Right lobe of liver (tissue), 6 donors: ENCODE measurements around the gene TTR. TPM values are rescaled to one million over a fixed set of nuclear protein-coding genes. Genes with fewer than 3 reads are reported as not detected.

Experiments used
- ATAC-seq, 4 donors: fragments of 200-7000 bp; cut with Tn5 transposase; one replicate each; pipeline ENCODE4 v1.9.1; 2020; ENCODE audit warnings: mild to moderate bottlenecking in 4 of 4, moderate library complexity in 4 of 4
- DNase-seq, 3 donors: peaks; one replicate each; pipeline ENCODE4 v3.0.0-alpha.2; 2020
- H3K27ac ChIP-seq, 3 donors: fragments of 200-600 bp; one replicate each; pipeline ENCODE4 v1.8.0; 2022
- H3K27me3 ChIP-seq, 2 donors: fragments of 200-600 bp; one replicate each; pipeline ENCODE4 v1.8.0; 2022
- H3K36me3 ChIP-seq, 4 donors: fragments of 200-600 bp; sonication (generic) in 1 of 4; one replicate each; pipeline versions ENCODE4 v1.5.1 to v1.8.0; 2017 to 2022; ENCODE audit warnings: control low read depth in 1 of 4
- H3K4me1 ChIP-seq, 4 donors: fragments of 200-600 bp; sonication (generic) in 1 of 4; one replicate each; pipeline versions ENCODE4 v1.5.1 to v1.8.0; 2017 to 2022; ENCODE audit warnings: control low read depth in 1 of 4
- H3K4me3 ChIP-seq, 3 donors: fragments of 200-600 bp; one replicate each; pipeline ENCODE4 v1.8.0; 2022
- H3K9me3 ChIP-seq, 4 donors: fragments of 200-600 bp; sonication (generic) in 1 of 4; one replicate each; pipeline versions ENCODE4 v1.5.1 to v1.8.0; 2017 to 2022; ENCODE audit warnings: control low read depth in 1 of 4
- CTCF ChIP-seq, 4 donors: fragments of 200-600 bp in 3 of 4; fragments of 450-650 bp in 1 of 4; IDR thresholded peaks; one replicate each; pipeline versions ENCODE4 v1.5.1 to v1.8.0; 2016 to 2022; ENCODE audit warnings: antibody characterized with exemption in 4 of 4, mild to moderate bottlenecking in 2 of 4
- POLR2A ChIP-seq: fragments of 450-650 bp; IDR thresholded peaks from one replicate; pipeline ENCODE4 v1.6.1; 2017; ENCODE audit warnings: antibody characterized with exemption, mild to moderate bottlenecking
- WGBS: methylation state at CpG from one replicate; pipeline ENCODE4 v1.1.6; 2018; ENCODE audit warnings: low coverage, low lambda C conversion rate; ENCODE audit not compliant: insufficient coverage; ENCODE audit errors: missing lambda C conversion rate; 5-methylcytosine and 5-hydroxymethylcytosine counted together
- intact Hi-C, 2 donors: fragments of 100-400 bp; cut with DNase I; formaldehyde crosslinking; loops; one replicate each; pipeline versions ENCODE4 v1.11.2 to v1.14.1; 2022
- total RNA-seq, 6 experiments: library from RNA; depleted of rRNA in 2 of 6; stranded (reverse); fragments of >200 nt in 2 of 6; fragmentation: NEBNext Ultra II Directional in 3 of 6; extraction: Animal tissue kit (Norgen Biotek cat#: 25700) in 3 of 6; gene quantifications; one replicate each; pipeline versions ENCODE4 v1.1.0 to v1.2.4, GENCODE V29; 2016 to 2023
- donor health status: DM: no; HTN: yes; CAD: no.
- donor health status: DM: no; HTN: no; CAD: no.
- donor health status: DM: no; HTN: no; CAD: no.
- donor health status: DM: no; HTN: yes; CAD: no.
- donor health status: DM: no; HTN: yes; CAD: no.

The TTR gene
- total RNA-seq, 6 experiments from 2014 or later, result 1,281 to 4,774 (median 2,625) TPM

DNA sequence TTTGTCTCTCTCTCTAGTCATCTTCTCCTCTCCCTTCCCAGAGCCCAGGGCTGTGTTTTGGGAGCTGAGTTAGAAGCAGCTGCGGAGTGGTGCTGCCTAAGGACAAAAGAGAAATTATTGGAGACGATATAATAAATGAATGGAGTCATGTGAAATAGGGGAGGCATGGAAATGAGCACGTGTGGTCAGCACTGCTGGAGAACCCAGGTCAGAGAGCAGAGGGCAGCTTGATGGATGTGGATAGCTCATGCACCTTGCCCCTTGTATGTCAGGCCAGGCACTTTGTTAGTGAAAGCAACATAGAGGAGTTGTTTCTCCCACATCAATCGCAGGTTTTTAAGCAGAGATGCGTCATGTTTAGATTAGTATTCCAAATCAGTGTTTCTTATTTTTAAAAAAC lies 15.7 kb downstream of the TTR start:
- Histone ChIP-seq H3K4me3 (no peak overlapping the region), H3K27ac (peak overlapping the region in 2 of 3 donors; percentile 14 to 31), H3K36me3 (peaks cover 0 to 3% (median 0%) of the 10 kb centered on the region in 4 donors), H3K9me3 (no peaks in the 10 kb centered on the region), H3K4me1 (peaks cover 0 to 9% (median 2%) of the 10 kb centered on the region in 4 donors), H3K27me3 (no peaks in the 10 kb centered on the region)
- WGBS, result 32% methylated on average over 5 of the region's 5 CpGs
- ATAC-seq (peak; percentile 87 to 95 (median 95)), DNase-seq (peak; percentile 30 to 75 (median 55))
- intact Hi-C loops, result no loop called here
- TF ChIP-seq POLR2A (no peak), CTCF (IDR thresholded peaks at IDR 0.05) (no peak)

DNA sequence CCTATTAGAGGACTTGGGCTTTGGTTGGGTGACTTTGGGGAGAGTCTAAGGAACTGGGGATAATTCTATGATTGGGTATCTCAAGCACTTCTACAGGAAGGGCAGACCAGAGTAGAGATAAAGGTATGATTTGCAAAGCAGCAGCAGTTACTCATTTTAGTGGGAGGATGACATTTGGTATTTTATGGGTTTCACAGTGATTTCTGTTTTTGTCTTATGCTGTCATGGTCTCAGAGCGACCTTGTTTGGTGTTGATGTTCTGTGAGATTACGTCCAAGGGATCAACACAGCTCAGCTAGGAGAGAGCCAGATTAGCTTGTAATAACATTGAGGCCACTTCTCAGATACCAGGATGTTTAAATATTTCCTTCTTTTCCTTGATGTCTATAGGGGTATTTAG lies 18.2 kb downstream of the TTR start:
- whole genome bisulfite sequencing, result 76% methylated on average over 2 of the region's 2 CpGs
- intact Hi-C loops, result no loop called here
- Histone ChIP-seq H3K27ac (no peak overlapping the region), H3K9me3 (no peaks in the 10 kb centered on the region), H3K36me3 (no peaks in the 10 kb centered on the region), H3K4me1 (peaks cover 0 to 9% (median 2%) of the 10 kb centered on the region in 4 donors), H3K27me3 (no peaks in the 10 kb centered on the region), H3K4me3 (no peak overlapping the region)
- DNase-seq (no peak), ATAC-seq (no peak)
- TF ChIP-seq CTCF (IDR thresholded peaks at IDR 0.05), result no peak
- TF ChIP-seq POLR2A, result no peak

DNA sequence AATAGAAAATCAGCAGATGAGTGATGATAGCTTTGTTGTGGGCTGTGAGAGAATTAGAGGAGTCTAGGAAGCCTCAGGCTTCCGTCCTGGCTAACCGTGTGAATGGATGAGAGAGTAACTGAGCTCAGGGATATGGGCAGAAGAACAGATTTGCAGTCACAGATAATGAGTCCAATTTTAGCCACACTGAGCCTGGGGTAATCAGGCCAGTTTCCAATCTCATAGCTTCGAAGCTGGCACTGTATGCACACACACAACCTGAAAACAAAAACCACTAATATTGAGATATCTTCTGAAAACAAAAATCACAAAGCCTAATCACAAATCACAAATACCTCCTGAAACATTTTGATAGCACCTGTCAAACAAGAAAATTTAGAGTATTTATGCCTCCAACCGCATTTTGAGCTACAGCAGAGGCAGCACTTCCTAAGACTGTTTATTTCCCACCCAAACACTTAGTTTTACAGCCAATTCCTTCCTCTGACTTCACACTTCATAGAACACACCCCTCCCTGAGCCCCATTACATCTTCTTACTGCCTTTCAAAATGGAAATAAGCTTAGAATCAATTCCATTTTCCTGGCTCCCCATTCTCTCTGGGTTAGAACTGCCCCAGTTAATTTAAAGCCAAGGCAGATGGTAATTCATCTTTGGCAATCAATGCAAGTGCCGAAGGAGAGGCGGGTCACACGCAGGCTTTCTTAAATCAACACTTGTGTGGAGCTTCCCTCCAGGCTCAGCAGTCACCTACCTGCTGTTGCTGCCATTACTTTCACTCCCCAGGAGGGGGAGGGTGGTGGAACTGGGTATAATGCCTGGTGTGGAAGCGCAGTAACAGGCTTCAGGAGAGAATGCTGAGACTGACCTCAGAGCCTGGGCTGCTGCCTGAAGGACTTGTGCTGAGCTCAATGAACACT lies 18.9 kb downstream of the TTR start:
- Histone ChIP-seq H3K9me3 (no peaks in the 10 kb centered on the region), H3K27ac (no peak overlapping the region), H3K4me3 (no peak overlapping the region), H3K36me3 (no peaks in the 10 kb centered on the region), H3K4me1 (peaks cover 0 to 9% (median 2%) of the 10 kb centered on the region in 4 donors), H3K27me3 (no peaks in the 10 kb centered on the region)
- intact Hi-C loops, result no loop called here
- ATAC-seq (peak in 3 of 4 donors; percentile 20 to 34 (median 27)), DNase-seq (no peak)
- TF ChIP-seq POLR2A (no peak), CTCF (IDR thresholded peaks at IDR 0.05) (peak in 2 of 4 donors; percentile 5 to 8)
- 69% methylated on average over 8 of the region's 8 CpGs for WGBS

GRCh38 chr18:31611511-31611910 lies 19.8 kb downstream of the TTR start:
- no peak for ATAC-seq
- WGBS, result 85% methylated on average over 5 of the region's 5 CpGs
- H3K4me1 ChIP-seq, result peaks cover 0 to 9% (median 2%) of the 10 kb centered on the region in 4 donors
- H3K27me3 ChIP-seq, result no peaks in the 10 kb centered on the region
- H3K4me3 ChIP-seq, result no peak overlapping the region
- H3K27ac ChIP-seq, result no peak overlapping the region
- DNase-seq, result no peak
- no peaks in the 10 kb centered on the region for H3K9me3 ChIP-seq
- no peaks in the 10 kb centered on the region for H3K36me3 ChIP-seq
- intact Hi-C loops, result no loop called here
- no peak for TF ChIP-seq CTCF (IDR thresholded peaks at IDR 0.05)
- TF ChIP-seq POLR2A, result no peak
